ENCODE data around the gene MRPL23.

The MRPL23 gene

DNA sequence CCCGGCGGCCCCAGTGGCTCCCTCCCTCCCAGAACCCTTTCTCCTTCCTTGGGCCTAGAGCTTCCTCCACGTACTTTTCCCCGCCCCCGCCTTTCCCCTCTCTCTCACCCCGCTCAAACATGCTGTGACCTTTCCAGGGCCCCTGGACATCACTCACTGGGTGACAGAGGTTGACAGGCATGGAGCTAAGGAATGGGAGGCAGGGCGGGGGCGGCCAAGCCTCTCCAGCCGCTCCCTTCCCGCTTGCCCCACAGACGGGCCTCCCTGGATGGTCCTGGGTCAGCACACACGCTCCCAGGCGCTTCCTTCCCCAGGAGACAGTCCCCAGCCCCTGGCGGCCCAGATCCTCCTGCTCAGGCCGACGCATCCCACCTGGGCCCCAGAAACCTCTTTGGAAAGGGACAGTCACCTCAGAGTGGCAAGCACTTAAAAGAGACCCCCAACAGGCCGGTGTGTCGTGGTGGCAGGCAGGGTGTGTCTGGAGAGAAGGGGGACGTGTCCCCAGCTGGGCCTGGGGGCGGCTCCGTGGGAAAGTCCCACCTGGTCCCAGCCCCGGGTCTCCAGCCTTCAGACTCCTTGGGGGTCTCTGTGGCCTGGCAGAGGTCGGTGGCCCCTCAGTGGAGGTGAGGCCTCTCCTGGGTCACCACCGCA lies 41.7 kb downstream of the MRPL23 start:
- no peak for TF ChIP-seq CTCF (IDR thresholded peaks at IDR 0.05; ENCODE audit: insufficient read depth, missing control alignments)
- no peak for DNase-seq (ENCODE audit: insufficient read length, low spot score)

DNA sequence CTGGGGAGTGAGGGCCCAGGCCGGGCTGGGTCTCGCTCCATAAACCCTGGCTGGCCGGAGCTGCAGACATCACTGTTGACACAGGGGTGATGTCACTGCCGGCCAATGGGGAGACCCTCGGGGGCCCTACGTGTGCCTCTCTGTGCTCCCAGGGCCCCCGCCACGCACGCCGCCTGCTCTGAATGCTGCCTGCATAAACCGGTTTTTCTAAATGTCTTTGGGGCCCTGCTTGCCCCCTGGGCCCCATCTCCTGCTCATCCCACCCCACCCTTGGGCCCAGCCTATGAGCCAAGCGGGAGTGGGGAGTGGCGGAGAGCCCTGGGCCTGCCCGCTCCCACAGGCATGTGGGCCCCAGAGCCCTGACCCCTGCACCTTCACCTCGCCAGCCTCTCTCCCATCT lies 42.8 kb downstream of the MRPL23 start:
- no peak for FAIRE-seq
- TF ChIP-seq CTCF (IDR thresholded peaks at IDR 0.05; ENCODE audit: insufficient read depth, missing control alignments) = no peak
- DNase-seq (ENCODE audit: insufficient read length, low spot score) = no peak

More for the DNA sequence above, 41.7 kb downstream of the MRPL23 start:
- no peak for FAIRE-seq

GRCh38 chr11:1990872-1991578 lies 43.9 kb downstream of the MRPL23 start:
- DNase-seq (ENCODE audit: insufficient read length, low spot score) (no peak), FAIRE-seq (no peak)
- no peak for TF ChIP-seq CTCF (IDR thresholded peaks at IDR 0.05; ENCODE audit: insufficient read depth, missing control alignments)

- no peak for TF ChIP-seq CTCF (IDR thresholded peaks at IDR 0.05; ENCODE audit: insufficient read depth, missing control alignments)
- FAIRE-seq (no peak), DNase-seq (ENCODE audit: insufficient read length, low spot score) (no peak)
Measured at GRCh38 chr11:1992111-1992510, 45.0 kb downstream of the MRPL23 start.

GRCh38 chr11:1994121-1994520 lies 47.0 kb downstream of the MRPL23 start:
- no peak for TF ChIP-seq CTCF (IDR thresholded peaks at IDR 0.05; ENCODE audit: insufficient read depth, missing control alignments)
- no peak for DNase-seq (ENCODE audit: insufficient read length, low spot score)
- FAIRE-seq = no peak

DNA sequence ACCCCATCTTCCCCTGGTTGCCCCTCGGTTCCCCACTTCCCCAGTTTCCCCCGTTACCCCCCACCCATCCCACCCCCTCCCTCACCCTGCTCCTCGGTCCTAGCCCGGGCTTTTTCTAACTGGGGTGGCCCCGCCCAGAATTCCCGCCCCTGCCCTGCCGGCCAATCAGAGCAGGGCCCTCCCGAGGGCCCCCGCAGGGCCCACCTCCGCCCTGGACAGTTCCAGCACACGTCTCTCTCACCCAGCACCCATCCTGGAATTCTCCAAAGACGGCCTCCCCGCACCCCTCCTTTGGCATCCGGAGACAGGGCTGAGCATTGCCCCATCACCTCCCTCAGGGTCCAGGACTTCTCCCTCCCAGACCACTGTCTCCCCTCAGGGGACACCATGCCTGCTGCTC lies 50.6 kb downstream of the MRPL23 start, which contains the start of gene H19:
Gene H19, minus strand, starts transcription at position 88 of the 400 bp plus-strand sequence.
- DNase-seq (ENCODE audit: insufficient read length, low spot score) = no peak
- TF ChIP-seq CTCF (IDR thresholded peaks at IDR 0.05; ENCODE audit: insufficient read depth, missing control alignments) = no peak
- no peak for FAIRE-seq

GRCh38 chr11:1998290-1998689 lies 51.2 kb downstream of the MRPL23 start:
- no peak for FAIRE-seq
- DNase-seq (ENCODE audit: insufficient read length, low spot score) = no peak
- TF ChIP-seq CTCF (IDR thresholded peaks at IDR 0.05; ENCODE audit: insufficient read depth, missing control alignments) = no peak
